NOMO-1 (cell line): Measurements from ENCODE around the gene KCNQ2.

ENCODE experiments used
- DNase-seq, 2 experiments: peaks; one replicate each; lab custom pipeline; 2025; ENCODE audit not compliant: unreplicated experiment in 2 of 2; lab: John Stamatoyannopoulos, UW

The KCNQ2 gene

GRCh38 chr20:63420359-63421093, 51.9 kb downstream of the KCNQ2 start:
- DNase-seq: no peak

GRCh38 chr20:63419299-63419698, 53.2 kb downstream of the KCNQ2 start:
- DNase-seq: no peak

- no peak for DNase-seq
Measured at GRCh38 chr20:63418617-63419016, 53.8 kb downstream of the KCNQ2 start.

GRCh38 chr20:63417738-63418120, 54.7 kb downstream of the KCNQ2 start:
- DNase-seq: no peak

- no peak for DNase-seq
Measured at GRCh38 chr20:63417097-63417737, 55.2 kb downstream of the KCNQ2 start.

- DNase-seq: no peak
Measured at GRCh38 chr20:63416631-63417030, 55.8 kb downstream of the KCNQ2 start.

- DNase-seq: no peak
Measured at GRCh38 chr20:63415647-63416391, 56.6 kb downstream of the KCNQ2 start.

GRCh38 chr20:63414720-63415430, 57.6 kb downstream of the KCNQ2 start:
- no peak for DNase-seq

GRCh38 chr20:63413963-63414684, 58.3 kb downstream of the KCNQ2 start:
- DNase-seq: no peak

- no peak for DNase-seq
Measured at GRCh38 chr20:63413323-63413722, 59.1 kb downstream of the KCNQ2 start.

- DNase-seq: no peak
Measured at GRCh38 chr20:63412889-63413288, 59.6 kb downstream of the KCNQ2 start.

- no peak for DNase-seq
Measured at GRCh38 chr20:63411898-63412631, 60.4 kb downstream of the KCNQ2 start.

GRCh38 chr20:63411151-63411897, 61.1 kb downstream of the KCNQ2 start:
- DNase-seq: no peak

GRCh38 chr20:63409834-63410435, 62.5 kb downstream of the KCNQ2 start:
- DNase-seq: no peak

- DNase-seq: no peak
Measured at GRCh38 chr20:63409066-63409833, 63.2 kb downstream of the KCNQ2 start.

- DNase-seq: no peak
Measured at GRCh38 chr20:63408684-63409046, 63.8 kb downstream of the KCNQ2 start.

GRCh38 chr20:63407928-63408683, 64.3 kb downstream of the KCNQ2 start:
- DNase-seq: no peak
